Activated T-helper 1 cell treated with anti-CD3 and anti-CD28 coated beads, Interleukin-12 subunit alpha, Interleukin-12 subunit beta, Interleukin-2, Interleukin-4 antibody, amounts not matched to agents 30 ng/mL and 10 ng/mL and 1 ng/mL, durations not matched to agents 14 hours and 24 hours and 36 hours (primary cell): ENCODE measurements around the gene CTDP1. TPM values are rescaled to one million over a fixed set of nuclear protein-coding genes. Genes with fewer than 3 reads are reported as not detected.

ENCODE experiments used
- DNase-seq: peaks from one replicate; pipeline ENCODE4 v3.0.0; 2021; ENCODE audit warnings: low spot score
- H3K27ac Mint-ChIP-seq: one replicate; pipeline ENCODE4 v1.8.0; 2021; ENCODE audit warnings: mild to moderate bottlenecking, mixed read lengths
- H3K27me3 Mint-ChIP-seq: one replicate; pipeline ENCODE4 v1.8.0; 2022; ENCODE audit warnings: mild to moderate bottlenecking, moderate library complexity, mixed read lengths; ENCODE audit not compliant: insufficient read depth
- H3K36me3 Mint-ChIP-seq: one replicate; pipeline ENCODE4 v1.8.0; 2021; ENCODE audit warnings: low read depth, mixed read lengths
- H3K4me1 Mint-ChIP-seq: one replicate; pipeline ENCODE4 v1.8.0; 2021; ENCODE audit warnings: low read depth, mixed read lengths
- H3K4me3 Mint-ChIP-seq: one replicate; pipeline ENCODE4 v1.8.0; 2021; ENCODE audit warnings: mild to moderate bottlenecking, moderate library complexity, mixed read lengths
- H3K9me3 Mint-ChIP-seq: one replicate; pipeline ENCODE4 v1.8.0; 2021; ENCODE audit warnings: mixed read lengths
- intact Hi-C: fragments of 100-400 bp; cut with micrococcal nuclease; formaldehyde crosslinking; loops from one replicate; pipeline ENCODE4 v1.15.1; 2024
- total RNA-seq: library from RNA; stranded (reverse); gene quantifications from 2 replicates; pipeline ENCODE4 v1.2.3, GENCODE V29; 2022

CTDP1 gene
- total RNA-seq, 1 donor from 2014 or later: 47.2 TPM

- intact Hi-C loops: no loop called here
- Mint-ChIP-seq H3K27ac (no peak overlapping the region), H3K36me3 (peaks cover 42% of the 10 kb centered on the region), H3K4me3 (no peak overlapping the region), H3K27me3 (no peaks in the 10 kb centered on the region), H3K4me1 (no peaks in the 10 kb centered on the region), H3K9me3 (no peaks in the 10 kb centered on the region)
- DNase-seq: no peak
Observed at GRCh38 chr18:79705272-79705671, 25.7 kb downstream of the CTDP1 start.

GRCh38 chr18:79706006-79706405 lies 26.4 kb downstream of the CTDP1 start:
- DNase-seq: no peak
- no peak overlapping the region for H3K4me3 Mint-ChIP-seq
- intact Hi-C loops: no loop called here
- no peaks in the 10 kb centered on the region for H3K9me3 Mint-ChIP-seq
- H3K36me3 Mint-ChIP-seq: peaks cover 36% of the 10 kb centered on the region
- no peak overlapping the region for H3K27ac Mint-ChIP-seq
- H3K4me1 Mint-ChIP-seq: no peaks in the 10 kb centered on the region
- H3K27me3 Mint-ChIP-seq: no peaks in the 10 kb centered on the region

GRCh38 chr18:79706658-79707057 lies 27.1 kb downstream of the CTDP1 start:
- H3K9me3 Mint-ChIP-seq: no peaks in the 10 kb centered on the region
- H3K27ac Mint-ChIP-seq: no peak overlapping the region
- H3K27me3 Mint-ChIP-seq: no peaks in the 10 kb centered on the region
- DNase-seq: no peak
- no peak overlapping the region for H3K4me3 Mint-ChIP-seq
- H3K4me1 Mint-ChIP-seq: no peaks in the 10 kb centered on the region
- intact Hi-C loops: no loop called here
- H3K36me3 Mint-ChIP-seq: peaks cover 39% of the 10 kb centered on the region

GRCh38 chr18:79707239-79707638 lies 27.6 kb downstream of the CTDP1 start:
- Mint-ChIP-seq H3K27me3 (no peaks in the 10 kb centered on the region), H3K4me3 (no peak overlapping the region), H3K36me3 (peaks cover 37% of the 10 kb centered on the region), H3K9me3 (no peaks in the 10 kb centered on the region), H3K27ac (no peak overlapping the region), H3K4me1 (no peaks in the 10 kb centered on the region)
- intact Hi-C loops: no loop called here
- DNase-seq: no peak

- Mint-ChIP-seq H3K4me1 (no peaks in the 10 kb centered on the region), H3K9me3 (no peaks in the 10 kb centered on the region), H3K36me3 (peaks cover 35% of the 10 kb centered on the region), H3K4me3 (no peak overlapping the region), H3K27me3 (no peaks in the 10 kb centered on the region), H3K27ac (no peak overlapping the region)
- no peak for DNase-seq
- intact Hi-C loops: no loop called here
Observed at GRCh38 chr18:79707671-79708070, 28.1 kb downstream of the CTDP1 start.

GRCh38 chr18:79708412-79708811 lies 28.8 kb downstream of the CTDP1 start:
- H3K9me3 Mint-ChIP-seq: no peaks in the 10 kb centered on the region
- H3K4me1 Mint-ChIP-seq: no peaks in the 10 kb centered on the region
- H3K27me3 Mint-ChIP-seq: no peaks in the 10 kb centered on the region
- no peak overlapping the region for H3K4me3 Mint-ChIP-seq
- H3K27ac Mint-ChIP-seq: no peak overlapping the region
- DNase-seq: no peak
- H3K36me3 Mint-ChIP-seq: peaks cover 39% of the 10 kb centered on the region
- intact Hi-C loops: no loop called here

GRCh38 chr18:79712206-79712857 lies 32.7 kb downstream of the CTDP1 start:
- Mint-ChIP-seq H3K9me3 (no peaks in the 10 kb centered on the region), H3K27ac (no peak overlapping the region), H3K36me3 (peaks cover 33% of the 10 kb centered on the region), H3K4me3 (no peak overlapping the region), H3K4me1 (no peaks in the 10 kb centered on the region), H3K27me3 (no peaks in the 10 kb centered on the region)
- no peak for DNase-seq
- intact Hi-C loops: no loop called here

- Mint-ChIP-seq H3K27me3 (no peaks in the 10 kb centered on the region), H3K4me3 (no peak overlapping the region), H3K36me3 (peaks cover 30% of the 10 kb centered on the region), H3K27ac (no peak overlapping the region), H3K4me1 (no peaks in the 10 kb centered on the region), H3K9me3 (no peaks in the 10 kb centered on the region)
- intact Hi-C loops: no loop called here
- no peak for DNase-seq
Observed at GRCh38 chr18:79713341-79713740, 33.7 kb downstream of the CTDP1 start.

- intact Hi-C loops: no loop called here
- peaks cover 6% of the 10 kb centered on the region for H3K9me3 Mint-ChIP-seq
- no peaks in the 10 kb centered on the region for H3K4me1 Mint-ChIP-seq
- no peak overlapping the region for H3K4me3 Mint-ChIP-seq
- H3K36me3 Mint-ChIP-seq: peaks cover 42% of the 10 kb centered on the region
- H3K27me3 Mint-ChIP-seq: no peaks in the 10 kb centered on the region
- H3K27ac Mint-ChIP-seq: no peak overlapping the region
- DNase-seq: no peak
Observed at GRCh38 chr18:79714531-79715240, 35.1 kb downstream of the CTDP1 start.

GRCh38 chr18:79715280-79715679 lies 35.7 kb downstream of the CTDP1 start:
- H3K36me3 Mint-ChIP-seq: peaks cover 47% of the 10 kb centered on the region

GRCh38 chr18:79717059-79717458 lies 37.5 kb downstream of the CTDP1 start:
- intact Hi-C loops: no loop called here
- H3K4me1 Mint-ChIP-seq: no peaks in the 10 kb centered on the region
- no peak for DNase-seq
- no peaks in the 10 kb centered on the region for H3K27me3 Mint-ChIP-seq
- H3K36me3 Mint-ChIP-seq: peaks cover 50% of the 10 kb centered on the region
- H3K9me3 Mint-ChIP-seq: peaks cover 6% of the 10 kb centered on the region
- no peak overlapping the region for H3K4me3 Mint-ChIP-seq
- no peak overlapping the region for H3K27ac Mint-ChIP-seq

More at GRCh38 chr18:79715280-79715679, 35.7 kb downstream of the CTDP1 start:
- Mint-ChIP-seq H3K9me3 (peaks cover 6% of the 10 kb centered on the region), H3K27me3 (no peaks in the 10 kb centered on the region), H3K27ac (no peak overlapping the region), H3K4me1 (no peaks in the 10 kb centered on the region), H3K4me3 (no peak overlapping the region)
- no peak for DNase-seq
- intact Hi-C loops: no loop called here

GRCh38 chr18:79717555-79718074 lies 38.0 kb downstream of the CTDP1 start:
- intact Hi-C loops: no loop called here
- DNase-seq: no peak
- H3K36me3 Mint-ChIP-seq: peaks cover 50% of the 10 kb centered on the region
- H3K27me3 Mint-ChIP-seq: no peaks in the 10 kb centered on the region
- H3K9me3 Mint-ChIP-seq: peaks cover 6% of the 10 kb centered on the region
- H3K4me1 Mint-ChIP-seq: no peaks in the 10 kb centered on the region
- H3K27ac Mint-ChIP-seq: no peak overlapping the region
- H3K4me3 Mint-ChIP-seq: no peak overlapping the region

GRCh38 chr18:79718126-79718525 lies 38.5 kb downstream of the CTDP1 start:
- Mint-ChIP-seq H3K4me3 (no peak overlapping the region), H3K4me1 (no peaks in the 10 kb centered on the region), H3K27me3 (no peaks in the 10 kb centered on the region), H3K36me3 (peaks cover 47% of the 10 kb centered on the region), H3K27ac (no peak overlapping the region), H3K9me3 (peaks cover 6% of the 10 kb centered on the region)
- intact Hi-C loops: no loop called here
- DNase-seq: no peak
